Activated naive CD4-positive, alpha-beta T cell treated with Interleukin-2 at 50 U/mL for 16 hours (primary cell): ENCODE measurements around the gene TRIO.
"Not testable (repeated sequence)": the region's sequence is repeated elsewhere in the genome, so short reads cannot be mapped to it uniquely, and the experiment has no call there.

Source experiments
- DNase-seq: peaks from one replicate; pipeline ENCODE4 v3.0.0-alpha.2; 2020

Gene TRIO

GRCh38 chr5:14189680-14190079, 46.5 kb downstream of the TRIO start:
- no peak for DNase-seq

- DNase-seq, result no peak
These were observed 47.3 kb downstream of the TRIO start for GRCh38 chr5:14190194-14191164.

- DNase-seq, result no peak
These were observed 48.2 kb downstream of the TRIO start for GRCh38 chr5:14191325-14191724.

GRCh38 chr5:14193496-14193895, 50.4 kb downstream of the TRIO start:
- no peak for DNase-seq

- DNase-seq, result no peak
These were observed 52.4 kb downstream of the TRIO start for GRCh38 chr5:14195588-14195987.

GRCh38 chr5:14197056-14197455, 53.9 kb downstream of the TRIO start:
- no peak for DNase-seq

GRCh38 chr5:14199902-14200301, 56.8 kb downstream of the TRIO start:
- DNase-seq, result no peak

- no peak for DNase-seq
These were observed 57.3 kb downstream of the TRIO start for GRCh38 chr5:14200312-14200990.

GRCh38 chr5:14201325-14202045, 58.3 kb downstream of the TRIO start:
- no peak for DNase-seq

- no peak for DNase-seq
These were observed 59.3 kb downstream of the TRIO start for GRCh38 chr5:14202462-14202861.

- DNase-seq, result no peak
These were observed 61.0 kb downstream of the TRIO start for GRCh38 chr5:14204011-14204670.

- no peak for DNase-seq
These were observed 61.7 kb downstream of the TRIO start for GRCh38 chr5:14204785-14205321.

GRCh38 chr5:14206028-14206725, 63.0 kb downstream of the TRIO start:
- DNase-seq, result no peak

- DNase-seq, result not testable (repeated sequence)
These were observed 64.3 kb downstream of the TRIO start for GRCh38 chr5:14207428-14207827.

- no peak for DNase-seq
These were observed 65.2 kb downstream of the TRIO start for GRCh38 chr5:14208071-14209021.

GRCh38 chr5:14209222-14209822, 66.2 kb downstream of the TRIO start:
- no peak for DNase-seq

- no peak for DNase-seq
These were observed 66.7 kb downstream of the TRIO start for GRCh38 chr5:14209836-14210235.

GRCh38 chr5:14210729-14211128, 67.6 kb downstream of the TRIO start:
- DNase-seq, result no peak

- no peak for DNase-seq
These were observed 69.0 kb downstream of the TRIO start for GRCh38 chr5:14211818-14212803.
